Loucy (cell line): Measurements from ENCODE around the gene FAR2.
A peak's percentile ranks its signal among the peaks of the same experiment; 100 is the strongest.

ENCODE experiments used
- H2AFZ ChIP-seq: fragments of 200-600 bp; sonication (generic); 2 replicates; pipeline ENCODE4 v1.6.0; 2016; ENCODE audit warnings: antibody characterized with exemption, mild to moderate bottlenecking, low read length, moderate library complexity
- H3F3A ChIP-seq: fragments of 200-600 bp; 2 replicates; pipeline ENCODE4 v1.6.0; 2016; ENCODE audit warnings: antibody characterized with exemption, low read depth, mild to moderate bottlenecking
- H3K27me3 ChIP-seq: fragments of 200-600 bp; sonication (generic); 2 replicates; pipeline ENCODE4 v1.6.1; 2014; ENCODE audit warnings: low read length, mild to moderate bottlenecking; ENCODE audit not compliant: insufficient read depth, poor library complexity, severe bottlenecking
- H3K36me3 ChIP-seq: fragments of 200-600 bp; sonication (generic); 2 replicates; pipeline ENCODE4 v1.6.1; 2016; ENCODE audit warnings: low read length; ENCODE audit not compliant: insufficient read depth
- H3K4me1 ChIP-seq: fragments of 200-600 bp; sonication (generic); 2 replicates; pipeline ENCODE4 v1.5.1; 2014; ENCODE audit warnings: low read length, mild to moderate bottlenecking; ENCODE audit not compliant: insufficient read depth, poor library complexity, severe bottlenecking
- H3K4me2 ChIP-seq: fragments of 200-600 bp; sonication (generic); 2 replicates; pipeline ENCODE4 v1.6.0; 2014; ENCODE audit warnings: antibody characterized with exemption, low read length, low read depth, mild to moderate bottlenecking; ENCODE audit not compliant: poor library complexity, severe bottlenecking
- H3K4me3 ChIP-seq: fragments of 200-600 bp; sonication (generic); 2 replicates; pipeline ENCODE4 v1.5.1; 2014; ENCODE audit warnings: low read length, mild to moderate bottlenecking, mixed read lengths; ENCODE audit not compliant: poor library complexity, severe bottlenecking
- H3K79me2 ChIP-seq: fragments of 200-600 bp; sonication (generic); 2 replicates; pipeline ENCODE4 v1.6.1; 2014; ENCODE audit warnings: low read length; ENCODE audit not compliant: insufficient read depth
- H3K9ac ChIP-seq: fragments of 200-600 bp; sonication (generic); 2 replicates; pipeline ENCODE4 v1.6.0; 2014; ENCODE audit warnings: mild to moderate bottlenecking, low read depth, low read length, moderate library complexity; ENCODE audit not compliant: poor library complexity, severe bottlenecking
- H3K9me2 ChIP-seq: fragments of 200-600 bp; sonication (generic); replicated peaks from 2 replicates; pipeline ENCODE4 v1.6.1; 2016; ENCODE audit warnings: low read depth, low read length, mixed read lengths
- H3K9me3 ChIP-seq: fragments of 200-600 bp; sonication (generic); 2 replicates; pipeline ENCODE4 v1.6.1; 2014; ENCODE audit warnings: mild to moderate bottlenecking, antibody characterized with exemption, low read length, low read depth; ENCODE audit not compliant: insufficient read depth
- H4K20me1 ChIP-seq: fragments of 200-600 bp; sonication (generic); 2 replicates; pipeline ENCODE4 v1.6.0; 2014; ENCODE audit warnings: antibody characterized with exemption, low read length, mild to moderate bottlenecking; ENCODE audit not compliant: insufficient read depth, poor library complexity, severe bottlenecking
- CTCF ChIP-seq: fragments of 200-600 bp; sonication (generic); conservative IDR thresholded peaks from 2 replicates; pipeline ENCODE4 v1.5.1; 2014; ENCODE audit warnings: mild to moderate bottlenecking, antibody characterized with exemption, low read length
- EZH2phosphoT487 ChIP-seq: fragments of 200-600 bp; IDR thresholded peaks from 2 replicates; pipeline ENCODE4 v1.6.1; 2018; ENCODE audit warnings: antibody characterized with exemption, mild to moderate bottlenecking, moderate library complexity, borderline replicate concordance

The FAR2 gene

GRCh38 chr12:29104516-29104915 is 44.6 kb upstream of the FAR2 start:
- TF ChIP-seq EZH2phosphoT487 = no peak
- no peak for TF ChIP-seq CTCF
- Histone ChIP-seq H3K4me2 (peak overlapping the region; percentile 83), H2AFZ (peak overlapping the region; percentile 59; the same call in 1 of the 2 replicates), H3K79me2 (no peaks in the 10 kb centered on the region), H3K9me3 (peaks cover 6% of the 10 kb centered on the region), H3F3A (peaks cover 21% of the 10 kb centered on the region; the same call in 1 of the 2 replicates), H3K4me3 (peak overlapping the region; percentile 70), H3K27me3 (no peaks in the 10 kb centered on the region), H4K20me1 (no peaks in the 10 kb centered on the region), H3K9ac (peak overlapping the region; percentile 71), H3K36me3 (no peaks in the 10 kb centered on the region), H3K9me2 (no peaks in the 10 kb centered on the region), H3K4me1 (peaks cover 51% of the 10 kb centered on the region)

DNA sequence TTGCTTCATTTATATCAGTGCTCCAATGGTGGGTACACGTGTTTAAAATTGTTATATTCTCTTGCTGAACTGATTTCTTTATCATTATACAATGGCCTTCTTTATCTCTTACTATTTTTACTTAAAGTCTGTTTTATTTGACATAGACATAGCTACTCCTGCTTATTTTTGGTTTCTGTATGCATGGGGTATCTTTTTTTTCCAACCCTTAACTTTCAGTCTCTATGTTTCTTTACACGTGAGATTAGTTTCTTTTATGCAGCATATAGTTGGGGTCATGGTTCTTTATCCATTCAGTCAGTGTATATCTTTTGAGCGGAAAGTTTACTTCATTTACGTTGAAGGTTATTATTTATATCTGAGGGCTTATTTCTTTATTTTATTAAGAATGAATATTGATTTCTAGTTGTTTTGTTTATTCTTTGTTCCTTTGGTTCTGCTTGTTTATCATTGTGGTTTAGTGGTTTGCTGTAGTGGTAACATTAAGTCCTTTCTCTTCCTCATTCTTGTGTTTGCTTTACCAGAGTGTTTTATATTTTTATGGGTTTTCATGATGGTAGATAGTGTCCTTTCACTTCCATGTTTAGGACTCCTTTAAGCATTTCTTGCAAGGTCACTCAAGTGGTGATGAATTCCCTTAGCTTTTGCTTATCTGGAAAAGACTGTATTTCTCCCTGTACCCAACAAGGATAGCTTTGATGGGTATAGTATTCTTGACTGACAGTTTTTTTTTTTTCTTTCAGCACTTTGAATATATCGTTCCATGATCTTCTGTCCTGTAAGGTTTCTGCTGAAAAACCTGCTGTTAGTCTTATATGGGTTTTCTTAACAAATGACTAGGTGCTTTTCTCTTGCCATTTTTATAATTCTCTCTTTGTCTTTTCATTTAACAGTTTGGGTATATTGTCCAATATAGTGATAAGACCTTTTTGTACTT is 38.3 kb upstream of the FAR2 start:
- Histone ChIP-seq H3K79me2 (no peaks in the 10 kb centered on the region), H3K4me3 (no peak overlapping the region), H3K9me3 (peaks cover 35% of the 10 kb centered on the region), H3K36me3 (no peaks in the 10 kb centered on the region; the same call in 1 of the 2 replicates), H3F3A (no peaks in the 10 kb centered on the region), H4K20me1 (no peaks in the 10 kb centered on the region), H3K9ac (no peak overlapping the region), H3K27me3 (no peaks in the 10 kb centered on the region), H3K9me2 (no peaks in the 10 kb centered on the region), H3K4me2 (no peak overlapping the region), H2AFZ (no peak overlapping the region), H3K4me1 (peaks cover 6% of the 10 kb centered on the region)
- TF ChIP-seq EZH2phosphoT487 (no peak), CTCF (no peak)

DNA sequence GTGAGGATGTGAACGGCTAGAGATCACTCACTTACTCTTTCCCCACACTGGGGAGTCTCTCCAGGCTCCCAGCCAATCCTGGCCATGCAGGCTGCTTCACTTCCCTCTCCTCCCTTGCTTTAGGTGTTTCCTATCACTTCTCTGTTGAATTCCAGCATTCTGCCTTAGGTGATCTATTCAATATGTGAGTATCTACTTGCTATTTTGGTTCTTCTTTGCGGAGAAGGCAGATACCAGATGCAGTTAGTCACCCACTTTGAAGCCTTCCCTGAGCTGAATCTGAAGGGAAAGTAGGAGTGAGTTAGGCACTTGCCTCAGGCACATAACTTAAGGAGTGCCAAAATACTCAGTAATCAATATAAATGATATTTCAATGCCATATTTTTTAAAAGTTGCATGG is 36.0 kb upstream of the FAR2 start:
- H3K27me3 ChIP-seq = no peaks in the 10 kb centered on the region

More for the DNA sequence above, 36.0 kb upstream of the FAR2 start:
- peaks cover 35% of the 10 kb centered on the region for H3K9me3 ChIP-seq
- no peak overlapping the region for H3K4me2 ChIP-seq
- TF ChIP-seq CTCF (no peak), EZH2phosphoT487 (no peak)
- no peaks in the 10 kb centered on the region for H3K4me1 ChIP-seq
- no peaks in the 10 kb centered on the region for H3K9me2 ChIP-seq
- H2AFZ ChIP-seq = no peak overlapping the region
- no peak overlapping the region for H3K4me3 ChIP-seq
- no peaks in the 10 kb centered on the region for H3K79me2 ChIP-seq
- H3K36me3 ChIP-seq = no peaks in the 10 kb centered on the region; the same call in 1 of the 2 replicates
- H3F3A ChIP-seq = no peaks in the 10 kb centered on the region
- H4K20me1 ChIP-seq = no peaks in the 10 kb centered on the region
- no peak overlapping the region for H3K9ac ChIP-seq
